Smooth muscle cell (in vitro differentiated cells): ENCODE results near the gene RASGRP4. TPM values are rescaled to one million over a fixed set of nuclear protein-coding genes. Genes with fewer than 3 reads are reported as not detected.

Experiments
- DNase-seq: peaks from one replicate; lab custom pipeline; 2025; ENCODE audit not compliant: unreplicated experiment; lab: John Stamatoyannopoulos, UW
- H2AFZ ChIP-seq: fragments of 200-600 bp; sonication (generic); 2 replicates; pipeline ENCODE4 v1.6.0; 2016; ENCODE audit warnings: antibody characterized with exemption, low read depth, mild to moderate bottlenecking
- H3F3A ChIP-seq: fragments of 200-600 bp; sonication (generic); 2 replicates; pipeline ENCODE4 v1.6.0; 2017; ENCODE audit warnings: antibody characterized with exemption, low read depth
- H3K27ac ChIP-seq: fragments of 200-600 bp; sonication (generic); 2 replicates; pipeline ENCODE4 v1.5.1; 2016; ENCODE audit warnings: low read depth, mild to moderate bottlenecking
- H3K27me3 ChIP-seq: fragments of 200-600 bp; sonication (generic); 2 replicates; pipeline ENCODE4 v1.6.1; 2016; ENCODE audit warnings: low read depth, mild to moderate bottlenecking
- H3K36me3 ChIP-seq: fragments of 200-600 bp; sonication (generic); 2 replicates; pipeline ENCODE4 v1.5.1; 2016; ENCODE audit warnings: low read depth
- H3K4me1 ChIP-seq: fragments of 200-600 bp; sonication (generic); 2 replicates; pipeline ENCODE4 v1.5.1; 2016; ENCODE audit warnings: low read depth
- H3K4me2 ChIP-seq: fragments of 200-600 bp; sonication (generic); 2 replicates; pipeline ENCODE4 v1.6.0; 2016; ENCODE audit warnings: mild to moderate bottlenecking
- H3K4me3 ChIP-seq: fragments of 200-600 bp; sonication (generic); 2 replicates; pipeline ENCODE4 v1.5.1; 2016; ENCODE audit warnings: mild to moderate bottlenecking
- H3K79me2 ChIP-seq: fragments of 200-600 bp; sonication (generic); 2 replicates; pipeline ENCODE4 v1.6.0; 2016; ENCODE audit warnings: low read depth, mild to moderate bottlenecking
- H3K9ac ChIP-seq: fragments of 200-600 bp; sonication (generic); 2 replicates; pipeline ENCODE4 v1.6.0; 2016; ENCODE audit warnings: low read depth
- H3K9me3 ChIP-seq: fragments of 200-600 bp; sonication (generic); replicated peaks from 2 replicates; pipeline ENCODE4 v1.5.1; 2016; ENCODE audit warnings: low read depth
- H4K20me1 ChIP-seq: fragments of 200-600 bp; sonication (generic); 2 replicates; pipeline ENCODE4 v1.6.0; 2016; ENCODE audit warnings: low read depth
- CTCF ChIP-seq: fragments of 200-600 bp; sonication (generic); IDR thresholded peaks from 2 replicates; pipeline ENCODE4 v1.5.1; 2017; ENCODE audit warnings: borderline replicate concordance, mild to moderate bottlenecking, antibody characterized with exemption; ENCODE audit not compliant: insufficient read depth, poor library complexity, severe bottlenecking
- WGBS: methylation state at CpG from one replicate; pipeline ENCODE4 v1.1.7; 2016; ENCODE audit warnings: low lambda C conversion rate; 5-methylcytosine and 5-hydroxymethylcytosine counted together
- polyA plus RNA-seq: library from polyadenylated mRNA; unstranded; fragments of >200 nt; fragmentation: Nextera tagmentation; extraction: Ambion mirVana; gene quantifications from 2 replicates; pipeline ENCODE4 v1.2.1, GENCODE V29; 2016
- total RNA-seq: library from RNA; depleted of rRNA; stranded (reverse); fragments of >200 nt; gene quantifications from 2 replicates; pipeline ENCODE4 v1.2.3, GENCODE V29; 2014

RASGRP4 gene
- total and polyA plus RNA-seq, 2 experiments from 2014 or later = not detected

- Histone ChIP-seq H3K79me2 (no peaks in the 10 kb centered on the region), H3K4me3 (no peak overlapping the region), H3K4me2 (no peak overlapping the region), H3K9me3 (no peaks in the 10 kb centered on the region), H3K9ac (no peak overlapping the region), H3K4me1 (no peaks in the 10 kb centered on the region), H2AFZ (no peak overlapping the region), H4K20me1 (no peaks in the 10 kb centered on the region), H3K36me3 (no peaks in the 10 kb centered on the region), H3F3A (no peaks in the 10 kb centered on the region), H3K27ac (no peak overlapping the region), H3K27me3 (no peaks in the 10 kb centered on the region)
- WGBS = 94% methylated on average over 11 of the region's 15 CpGs
- DNase-seq = no peak
- no peak for TF ChIP-seq CTCF
Observed at GRCh38 chr19:38457690-38458405, 31.8 kb upstream of the RASGRP4 start.

- TF ChIP-seq CTCF = no peak
- Histone ChIP-seq H3K79me2 (no peaks in the 10 kb centered on the region), H3K4me3 (no peak overlapping the region), H3K9ac (no peak overlapping the region), H3K36me3 (no peaks in the 10 kb centered on the region), H4K20me1 (no peaks in the 10 kb centered on the region), H3K4me1 (no peaks in the 10 kb centered on the region), H3K9me3 (no peaks in the 10 kb centered on the region), H3K27me3 (no peaks in the 10 kb centered on the region), H3K27ac (no peak overlapping the region), H3K4me2 (no peak overlapping the region), H2AFZ (no peak overlapping the region), H3F3A (no peaks in the 10 kb centered on the region)
- WGBS = 91% methylated on average over 5 of the region's 5 CpGs
- DNase-seq = no peak
Observed at GRCh38 chr19:38457202-38457601, 31.2 kb upstream of the RASGRP4 start.

- Histone ChIP-seq H3K36me3 (no peaks in the 10 kb centered on the region), H4K20me1 (no peaks in the 10 kb centered on the region), H3F3A (no peaks in the 10 kb centered on the region), H3K9me3 (no peaks in the 10 kb centered on the region), H3K4me1 (no peaks in the 10 kb centered on the region), H3K4me3 (no peak overlapping the region), H3K79me2 (no peaks in the 10 kb centered on the region), H3K9ac (no peak overlapping the region), H3K4me2 (no peak overlapping the region), H2AFZ (no peak overlapping the region), H3K27ac (no peak overlapping the region), H3K27me3 (no peaks in the 10 kb centered on the region)
- DNase-seq = no peak
- TF ChIP-seq CTCF = no peak
- 48% methylated on average over 4 of the region's 4 CpGs for WGBS
Observed at GRCh38 chr19:38455031-38455430, 29.0 kb upstream of the RASGRP4 start.

GRCh38 chr19:38453596-38453995, 27.6 kb upstream of the RASGRP4 start:
- TF ChIP-seq CTCF = no peak
- Histone ChIP-seq H3K9me3 (no peaks in the 10 kb centered on the region), H3K79me2 (no peaks in the 10 kb centered on the region), H3F3A (no peaks in the 10 kb centered on the region), H3K4me3 (no peak overlapping the region), H3K36me3 (no peaks in the 10 kb centered on the region), H3K9ac (no peak overlapping the region), H3K4me1 (no peaks in the 10 kb centered on the region), H3K27me3 (no peaks in the 10 kb centered on the region), H3K27ac (no peak overlapping the region), H2AFZ (no peak overlapping the region), H4K20me1 (no peaks in the 10 kb centered on the region), H3K4me2 (no peak overlapping the region)
- no peak for DNase-seq
- 92% methylated on average over 3 of the region's 3 CpGs for WGBS
